ENCODE measurements around the gene ARHGEF4.

Gene ARHGEF4

DNA sequence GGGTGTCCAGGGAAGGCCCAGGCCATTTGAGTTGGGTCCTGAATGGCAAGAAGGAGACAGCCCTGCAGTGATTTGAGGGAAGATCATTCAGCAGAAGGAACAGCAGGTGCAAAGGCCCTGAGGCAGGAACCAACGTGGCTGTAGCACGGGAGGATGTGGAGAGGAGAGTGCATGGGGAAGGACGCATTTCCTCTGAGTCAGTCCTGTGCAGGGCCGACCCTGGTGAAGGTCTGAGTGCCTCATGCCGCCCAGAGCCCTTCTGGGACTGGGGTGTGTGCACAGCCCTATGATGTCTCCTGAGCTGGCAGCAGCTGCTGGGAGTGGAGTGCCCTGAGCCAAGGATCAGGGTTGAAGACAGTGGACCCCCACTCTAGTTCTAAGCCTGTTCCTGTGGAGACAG lies 17.9 kb upstream of the ARHGEF4 start:
- DNase-seq = no peak

- no peak for DNase-seq
These were observed 17.5 kb upstream of the ARHGEF4 start for GRCh38 chr2:130819226-130819607.

DNA sequence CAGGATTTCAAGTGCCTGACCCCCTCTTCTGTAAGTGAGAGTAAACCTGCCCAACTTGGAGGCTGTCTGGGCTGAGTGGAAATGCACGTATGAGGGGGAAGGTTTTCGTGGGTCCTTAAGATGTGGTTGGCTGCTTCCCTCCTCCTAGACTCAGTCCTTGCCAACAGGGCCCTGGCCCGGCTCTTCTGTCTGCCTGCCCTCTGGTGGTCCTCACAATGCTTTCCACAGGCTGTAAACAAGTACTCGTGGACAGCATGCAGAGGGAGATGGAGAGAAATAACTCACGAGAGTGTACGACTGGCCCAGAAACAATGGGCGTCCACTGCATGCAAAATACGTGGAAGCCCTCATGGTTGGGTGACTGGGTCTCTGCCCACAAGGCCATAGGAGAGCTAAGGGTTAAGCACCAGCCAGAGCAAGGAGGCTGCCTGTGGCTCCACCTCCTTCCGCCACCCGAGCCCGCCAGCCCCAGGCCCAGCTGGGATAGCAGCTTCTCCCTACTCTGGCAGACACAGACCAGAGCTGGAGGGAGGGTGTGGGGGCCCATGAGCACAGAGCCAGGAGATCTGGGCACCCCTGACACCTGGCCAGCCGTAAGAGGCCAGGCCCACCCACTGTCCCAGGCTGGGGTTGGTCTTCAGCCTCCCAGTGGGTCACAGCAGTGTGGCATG lies 17.0 kb upstream of the ARHGEF4 start:
- no peak for DNase-seq

DNA sequence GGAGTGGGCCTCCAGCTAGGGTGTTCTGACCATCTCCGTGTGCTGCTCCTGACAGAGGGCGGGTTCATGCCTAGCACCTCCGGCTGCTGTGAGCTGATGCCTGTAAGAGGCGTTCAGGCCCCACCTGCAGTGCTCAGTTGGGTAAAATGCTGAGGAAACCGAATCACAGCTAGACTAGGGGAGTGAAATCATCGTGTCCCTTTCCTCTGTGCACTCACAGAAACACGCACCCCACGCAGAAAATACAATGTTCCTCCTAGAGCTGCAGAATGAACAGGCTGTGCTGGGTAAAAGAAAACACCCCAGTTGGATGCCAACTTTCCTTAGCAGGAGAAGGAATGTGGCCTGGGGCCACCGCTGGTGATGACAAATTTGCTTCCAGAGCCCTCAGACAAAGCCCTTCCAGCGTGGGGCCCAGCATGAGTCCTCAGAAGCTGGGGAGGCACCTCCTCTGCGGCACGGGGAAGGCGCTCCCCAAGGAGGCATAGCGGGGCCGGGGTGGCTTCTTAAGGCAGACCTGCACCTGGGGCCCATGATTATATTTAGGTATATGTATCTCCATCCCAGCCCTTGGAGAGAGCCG lies 16.3 kb upstream of the ARHGEF4 start:
- peak; percentile 42 for DNase-seq

DNA sequence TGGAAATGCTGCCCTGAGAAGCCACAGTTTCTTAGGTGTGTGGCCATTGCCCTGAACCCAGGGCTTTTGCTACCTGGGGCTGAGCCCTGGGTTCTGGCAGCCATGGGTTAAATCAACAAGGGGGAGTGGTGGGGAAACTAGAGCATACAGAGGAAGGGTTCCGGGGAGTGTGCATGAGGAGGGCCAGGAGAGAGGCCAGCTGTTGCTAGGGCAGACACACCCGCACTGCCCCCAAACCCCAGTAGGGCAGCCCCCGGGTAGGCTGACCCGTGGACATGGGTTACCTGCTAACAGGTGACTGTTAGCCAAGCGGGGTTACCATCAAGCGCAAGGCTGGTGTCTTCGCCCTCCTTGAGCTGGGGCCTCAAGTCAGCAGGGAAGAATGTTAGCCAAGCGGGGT lies 14.8 kb upstream of the ARHGEF4 start:
- no peak for DNase-seq

- no peak for DNase-seq
These were observed 13.9 kb upstream of the ARHGEF4 start for GRCh38 chr2:130822766-130823165.

- DNase-seq = no peak
These were observed 13.4 kb upstream of the ARHGEF4 start for GRCh38 chr2:130823171-130823885.

GRCh38 chr2:130823886-130824491 lies 12.7 kb upstream of the ARHGEF4 start:
- DNase-seq = no peak

DNA sequence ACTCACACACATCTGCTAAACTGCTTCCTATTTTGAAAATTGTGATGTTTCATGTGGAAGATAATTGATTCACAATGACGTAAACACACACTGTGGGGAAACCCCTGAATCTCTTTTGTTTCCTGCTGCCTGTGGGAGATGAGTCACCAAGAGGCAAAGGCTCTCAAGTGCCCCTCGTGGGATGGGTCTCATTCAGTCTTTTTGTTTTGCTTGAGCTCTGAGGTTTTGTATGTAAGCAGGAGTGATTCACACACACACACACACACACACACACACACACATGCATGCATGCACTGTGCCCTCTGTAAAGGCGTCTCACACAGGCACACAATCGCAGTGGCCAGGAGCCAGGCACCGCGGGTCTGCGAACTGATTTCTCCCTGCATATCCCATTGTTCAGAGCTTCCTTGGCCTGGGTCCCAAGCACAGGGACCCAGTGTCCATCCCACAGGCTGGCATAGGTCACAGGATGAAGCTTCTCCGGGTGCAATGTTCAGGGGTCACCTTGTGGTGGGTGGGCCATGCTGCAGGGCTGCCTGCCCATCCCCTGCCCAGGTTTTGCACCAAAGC lies 12.1 kb upstream of the ARHGEF4 start:
- peak; percentile 92 for DNase-seq

DNA sequence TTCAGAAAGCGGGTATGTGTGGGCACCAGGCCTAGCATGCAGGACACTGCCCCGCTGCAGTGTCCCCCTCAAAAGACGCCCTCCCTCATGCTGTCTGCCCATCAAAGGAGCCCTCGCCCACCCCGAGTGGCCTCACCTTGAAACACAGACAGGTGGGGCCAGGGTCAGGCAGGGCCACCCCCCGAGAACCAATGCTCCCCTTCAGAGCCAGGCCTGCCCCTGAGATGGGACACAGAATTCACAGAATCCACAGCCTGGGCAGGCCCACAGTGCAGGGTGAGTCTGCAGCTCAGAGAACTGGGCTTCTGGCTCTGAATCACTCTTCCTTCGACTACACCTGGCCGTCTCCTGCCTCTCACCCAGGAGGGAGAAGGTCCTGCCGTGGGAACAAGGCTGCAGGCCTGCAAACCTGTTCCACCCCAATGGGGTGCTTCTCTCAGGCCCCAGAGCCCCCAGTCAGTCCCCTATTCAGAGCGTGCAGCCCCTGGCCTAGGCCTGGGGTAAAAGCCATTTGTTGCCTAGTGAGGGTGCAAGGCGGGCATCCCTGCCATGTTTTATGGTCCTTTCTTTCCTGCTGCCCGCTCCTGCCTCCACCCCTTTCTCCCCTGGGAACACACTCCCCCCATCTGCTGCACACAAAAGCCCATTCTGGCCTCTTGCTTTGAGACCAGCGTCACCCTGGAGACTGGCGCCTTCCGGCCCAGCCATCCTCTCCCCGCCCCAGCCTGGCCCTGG lies 11.3 kb upstream of the ARHGEF4 start:
- no peak for DNase-seq

GRCh38 chr2:130825966-130826253 lies 10.8 kb upstream of the ARHGEF4 start:
- DNase-seq = no peak

- no peak for DNase-seq
These were observed 10.3 kb upstream of the ARHGEF4 start for GRCh38 chr2:130826419-130826818.

DNA sequence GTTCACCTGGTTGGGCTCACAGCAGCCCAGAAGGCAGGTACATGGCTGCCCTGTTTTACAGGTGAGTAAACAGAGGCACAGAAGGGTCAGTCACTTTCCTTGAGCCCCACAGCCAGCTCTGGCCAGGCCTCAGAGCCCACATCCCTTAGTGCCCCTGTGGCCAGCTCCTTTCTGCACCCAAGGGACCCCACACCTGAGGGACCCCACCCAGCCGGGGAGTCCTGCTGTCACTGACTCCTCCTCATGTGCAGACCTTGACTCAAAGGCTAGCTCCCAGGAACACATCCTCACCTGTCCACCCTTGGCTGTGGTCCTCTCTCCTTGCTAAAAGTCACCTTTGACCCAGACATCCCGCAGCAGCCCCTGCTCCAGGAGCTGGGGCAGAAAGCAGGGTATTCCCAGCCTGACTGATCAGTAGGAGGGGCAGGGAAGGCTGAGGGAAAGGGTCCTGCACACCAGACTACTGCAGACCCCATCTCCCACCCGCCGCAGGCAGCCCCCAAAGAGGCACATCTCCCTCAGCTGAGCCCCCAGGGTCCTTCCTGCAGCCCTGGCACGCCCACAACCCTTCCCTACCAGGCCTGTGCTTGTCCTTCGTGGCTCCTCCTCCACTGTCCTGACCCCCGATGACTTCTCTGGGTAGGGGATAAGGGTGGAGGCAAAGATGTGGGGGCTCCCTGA lies 9.8 kb upstream of the ARHGEF4 start:
- DNase-seq = no peak

- peak; percentile 78 for DNase-seq
These were observed 9.0 kb upstream of the ARHGEF4 start for GRCh38 chr2:130827502-130828251.

DNA sequence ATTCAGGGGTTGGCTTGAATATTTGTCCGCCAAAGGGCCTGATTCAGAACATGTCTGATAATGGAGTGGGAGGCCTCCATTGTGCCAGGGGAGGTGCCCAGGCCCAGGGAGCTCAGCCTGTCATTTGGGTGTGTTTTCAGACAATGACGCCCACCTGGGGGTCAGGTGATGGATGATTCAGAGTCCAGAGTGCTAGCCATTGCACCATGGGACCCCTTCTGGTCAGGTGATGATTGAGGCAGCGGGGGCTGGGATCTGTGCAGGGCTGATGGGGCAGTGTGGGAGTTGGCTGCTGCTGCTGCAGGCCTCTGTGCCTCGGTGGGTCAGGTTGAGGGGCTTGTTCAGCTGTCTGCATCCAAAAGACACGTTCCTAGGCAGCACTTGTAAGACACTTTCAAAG lies 8.3 kb upstream of the ARHGEF4 start:
- DNase-seq = no peak

- DNase-seq = no peak
These were observed 7.7 kb upstream of the ARHGEF4 start for GRCh38 chr2:130829015-130829414.

- no peak for DNase-seq
These were observed 6.2 kb upstream of the ARHGEF4 start for GRCh38 chr2:130830538-130830937.

DNA sequence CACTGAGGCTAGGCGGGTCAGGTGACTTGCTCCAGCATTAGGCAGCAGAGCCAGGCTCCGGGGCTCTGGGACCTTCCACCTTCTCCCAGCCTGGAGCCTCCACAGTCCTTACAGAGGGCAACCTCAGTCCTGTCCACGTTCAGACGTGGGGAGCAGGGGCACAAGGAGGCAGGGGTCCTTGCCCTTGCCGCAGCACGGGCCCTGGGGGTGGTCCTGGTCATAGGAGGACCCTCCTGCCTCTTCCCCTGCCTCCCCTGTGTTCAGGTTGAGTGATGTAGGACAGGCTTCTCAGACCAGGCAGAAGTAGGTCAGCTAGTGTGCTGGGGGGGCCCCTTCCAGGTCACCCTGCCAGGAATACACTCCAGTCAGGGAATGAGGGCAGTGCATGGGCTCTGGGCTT lies 5.4 kb upstream of the ARHGEF4 start:
- DNase-seq = no peak

- no peak for DNase-seq
These were observed 4.3 kb upstream of the ARHGEF4 start for GRCh38 chr2:130832296-130832940.

DNA sequence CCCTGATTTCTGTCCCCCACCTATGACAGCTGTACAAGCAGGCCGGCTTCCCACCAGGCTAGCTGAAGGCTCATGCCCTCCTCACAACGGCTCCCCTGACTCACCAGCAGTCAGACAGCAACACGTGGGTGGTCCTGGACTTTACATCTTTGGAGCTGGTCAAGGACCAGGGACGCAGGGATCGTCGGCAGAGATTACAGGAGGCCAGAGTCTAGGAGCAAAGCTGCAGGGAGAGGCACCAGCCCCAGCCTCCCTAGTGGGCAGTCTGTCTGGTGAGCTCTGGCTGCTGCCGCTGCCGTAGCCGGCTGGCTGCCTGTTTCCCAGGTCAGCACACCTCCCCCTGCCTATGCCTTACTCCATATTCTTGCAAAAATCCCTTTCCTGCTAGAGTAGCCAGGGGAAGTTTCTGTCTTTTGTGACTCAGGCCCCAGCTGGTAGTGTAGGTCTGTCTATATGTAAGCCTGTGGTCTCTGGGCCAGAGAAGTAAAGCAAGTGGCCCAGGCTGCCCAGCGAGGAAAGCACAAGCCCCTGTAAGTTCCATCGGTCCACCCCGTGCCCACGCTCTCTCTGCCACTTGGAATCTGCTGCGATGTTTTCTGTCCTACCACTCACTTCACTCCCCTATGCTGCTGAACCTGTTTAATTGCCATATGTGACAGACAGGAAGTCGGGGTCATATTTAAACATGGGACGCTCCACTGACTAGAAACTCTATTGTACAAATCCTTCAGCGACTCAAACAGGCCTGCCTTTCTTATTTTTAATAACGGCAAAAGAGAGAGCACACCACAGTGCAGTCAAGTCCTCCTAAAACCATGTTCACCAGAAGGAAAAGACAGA lies 2.4 kb upstream of the ARHGEF4 start:
- DNase-seq = no peak

Measured in fibroblast of skin of scalp (primary cell).